NCI-H524 treated with DMSO at 0.1 percent for 48 hours (cell line): Measurements from ENCODE around the gene CIROP.

Experiments used
- DNase-seq: peaks from one replicate; lab custom pipeline; 2025; lab: John Stamatoyannopoulos, UW

The CIROP gene, protein sequence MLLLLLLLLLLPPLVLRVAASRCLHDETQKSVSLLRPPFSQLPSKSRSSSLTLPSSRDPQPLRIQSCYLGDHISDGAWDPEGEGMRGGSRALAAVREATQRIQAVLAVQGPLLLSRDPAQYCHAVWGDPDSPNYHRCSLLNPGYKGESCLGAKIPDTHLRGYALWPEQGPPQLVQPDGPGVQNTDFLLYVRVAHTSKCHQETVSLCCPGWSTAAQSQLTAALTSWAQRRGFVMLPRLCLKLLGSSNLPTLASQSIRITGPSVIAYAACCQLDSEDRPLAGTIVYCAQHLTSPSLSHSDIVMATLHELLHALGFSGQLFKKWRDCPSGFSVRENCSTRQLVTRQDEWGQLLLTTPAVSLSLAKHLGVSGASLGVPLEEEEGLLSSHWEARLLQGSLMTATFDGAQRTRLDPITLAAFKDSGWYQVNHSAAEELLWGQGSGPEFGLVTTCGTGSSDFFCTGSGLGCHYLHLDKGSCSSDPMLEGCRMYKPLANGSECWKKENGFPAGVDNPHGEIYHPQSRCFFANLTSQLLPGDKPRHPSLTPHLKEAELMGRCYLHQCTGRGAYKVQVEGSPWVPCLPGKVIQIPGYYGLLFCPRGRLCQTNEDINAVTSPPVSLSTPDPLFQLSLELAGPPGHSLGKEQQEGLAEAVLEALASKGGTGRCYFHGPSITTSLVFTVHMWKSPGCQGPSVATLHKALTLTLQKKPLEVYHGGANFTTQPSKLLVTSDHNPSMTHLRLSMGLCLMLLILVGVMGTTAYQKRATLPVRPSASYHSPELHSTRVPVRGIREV

DNA sequence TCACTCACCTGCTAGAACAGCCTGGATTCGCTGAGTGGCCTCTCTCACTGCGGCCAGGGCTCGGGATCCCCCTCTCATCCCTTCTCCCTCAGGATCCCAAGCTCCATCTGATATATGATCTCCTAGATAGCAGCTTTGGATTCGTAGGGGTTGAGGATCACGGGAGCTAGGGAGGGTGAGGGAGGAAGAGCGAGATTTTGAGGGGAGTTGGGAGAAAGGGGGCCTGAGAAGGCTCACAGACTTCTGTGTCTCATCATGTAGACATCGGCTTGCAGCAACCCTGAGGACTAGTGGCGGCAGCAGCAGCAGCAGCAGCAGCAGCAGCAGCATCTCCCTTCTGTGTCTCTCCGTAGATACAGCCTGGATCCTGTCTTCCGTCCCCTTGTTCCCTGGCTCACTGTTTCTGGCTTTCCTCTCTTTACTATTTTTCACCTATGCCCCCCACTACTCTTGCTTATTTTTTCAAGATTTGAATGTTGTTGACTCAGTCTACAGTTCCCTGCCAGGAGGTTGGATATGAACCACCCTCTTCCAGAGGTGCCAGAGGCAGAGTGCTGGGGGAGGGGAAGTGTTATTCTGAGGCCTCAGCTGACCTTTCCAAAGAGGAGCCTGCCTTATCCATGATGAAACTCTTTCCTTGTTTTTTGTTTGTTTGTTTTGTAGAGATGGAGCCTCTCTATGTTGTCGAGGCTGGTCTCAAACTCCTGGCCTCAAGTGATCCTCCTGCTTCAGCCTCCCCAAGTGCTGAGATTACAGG lies at the start of gene CIROP:
Gene CIROP (minus strand): TSS at position 399 of the 757 bp plus-strand sequence. CDS start 69 bp downstream, at position 330.
- DNase-seq, result no peak

DNA sequence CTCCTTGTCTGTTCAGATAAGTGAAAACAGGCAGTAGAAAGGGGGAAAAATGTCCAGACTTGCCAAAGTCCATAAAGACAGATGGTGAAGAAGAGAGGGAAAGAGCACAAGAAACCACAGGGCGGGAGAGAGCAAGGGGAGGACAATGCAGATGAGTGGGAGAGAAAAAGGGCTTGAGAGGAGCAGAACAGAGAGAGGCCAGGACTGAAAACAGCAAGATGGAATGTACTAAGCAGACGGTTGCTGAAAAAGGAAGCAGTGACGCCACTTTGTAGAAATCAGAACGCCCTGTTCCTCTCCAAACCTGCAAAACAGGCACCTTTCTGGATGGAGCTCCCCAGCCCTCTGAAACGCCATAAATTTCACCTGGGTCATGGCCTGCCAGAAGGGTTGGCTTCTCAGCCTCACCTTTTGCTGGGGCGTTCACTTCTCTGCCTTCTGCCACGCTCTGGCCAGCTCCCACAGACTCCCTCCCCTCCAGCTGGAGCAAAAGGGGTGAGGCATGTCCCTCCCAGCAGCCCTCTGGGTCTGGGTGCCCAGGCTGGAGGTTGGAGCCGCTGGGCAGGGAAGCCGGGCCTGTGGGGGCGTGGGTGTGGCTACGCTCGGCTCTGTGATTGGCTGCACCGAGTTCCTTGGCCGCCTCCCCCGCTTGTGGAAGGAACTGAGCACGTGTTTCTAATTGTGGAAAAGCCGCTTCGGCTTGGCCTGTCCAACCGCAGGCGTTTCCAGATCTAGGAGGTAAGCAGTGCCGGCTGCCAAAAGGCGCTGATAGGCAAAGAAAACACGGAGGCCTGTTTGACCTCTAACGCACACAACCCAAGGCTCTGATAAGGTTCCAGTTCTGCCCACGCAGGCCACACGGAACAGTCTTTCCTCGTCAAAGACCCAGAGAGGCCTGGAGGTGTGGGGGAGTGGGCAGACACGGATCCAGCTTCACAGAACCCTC lies 49.3 kb upstream of the CIROP start:
- DNase-seq, result no peak

DNA sequence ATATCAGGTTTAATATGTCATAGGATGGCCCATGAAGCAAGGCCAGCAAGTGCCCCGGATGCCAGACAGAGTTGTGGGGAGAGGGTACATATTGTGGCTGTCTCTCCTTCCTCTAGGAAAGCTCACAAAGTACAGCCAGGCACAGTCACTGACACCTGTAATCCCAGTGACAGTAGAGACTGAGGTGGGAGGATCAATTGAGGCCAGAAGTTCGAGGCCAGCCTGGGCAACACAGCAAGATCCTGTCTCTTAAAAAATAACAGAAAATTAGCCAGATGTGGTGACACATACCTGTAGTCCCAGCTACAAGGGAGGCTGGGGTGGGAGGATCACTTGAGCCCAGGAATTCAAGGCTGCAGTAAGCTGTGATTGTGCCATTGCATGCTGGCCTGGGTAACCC lies 46.6 kb upstream of the CIROP start:
- DNase-seq, result no peak

- DNase-seq, result no peak
Measured at GRCh38 chr14:23149745-23150144, 45.0 kb upstream of the CIROP start.

DNA sequence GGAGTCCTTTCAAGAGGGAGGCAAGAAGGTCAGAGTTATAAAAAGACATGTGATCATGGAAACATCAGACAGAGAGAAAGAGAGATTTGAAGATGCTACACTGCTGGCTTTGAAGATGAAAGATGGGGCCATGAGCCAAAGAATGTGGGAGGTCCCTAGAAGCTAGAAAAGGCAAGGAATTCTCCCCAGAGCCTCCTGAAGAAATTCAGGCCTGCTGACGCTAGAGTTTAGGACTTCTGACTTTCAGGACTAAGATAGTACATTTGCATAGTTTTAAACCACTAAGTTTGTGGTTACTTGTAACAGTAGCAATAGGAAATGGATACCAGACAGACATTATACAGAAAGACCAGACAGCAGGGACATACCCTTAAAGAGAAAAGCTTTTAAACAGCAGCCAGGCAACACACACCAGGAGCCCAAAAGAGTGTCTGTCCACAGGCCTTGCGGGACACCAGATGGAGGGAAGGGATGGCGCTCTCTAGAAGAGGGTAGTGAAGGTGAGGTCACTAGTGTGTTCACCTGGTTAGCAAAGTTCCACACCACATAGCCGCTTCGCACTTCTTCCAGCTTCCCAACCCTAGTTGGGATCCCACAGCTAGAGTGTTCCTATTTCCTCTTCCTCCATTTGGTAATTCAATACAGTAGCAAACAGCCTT lies 43.9 kb upstream of the CIROP start:
- no peak for DNase-seq

DNA sequence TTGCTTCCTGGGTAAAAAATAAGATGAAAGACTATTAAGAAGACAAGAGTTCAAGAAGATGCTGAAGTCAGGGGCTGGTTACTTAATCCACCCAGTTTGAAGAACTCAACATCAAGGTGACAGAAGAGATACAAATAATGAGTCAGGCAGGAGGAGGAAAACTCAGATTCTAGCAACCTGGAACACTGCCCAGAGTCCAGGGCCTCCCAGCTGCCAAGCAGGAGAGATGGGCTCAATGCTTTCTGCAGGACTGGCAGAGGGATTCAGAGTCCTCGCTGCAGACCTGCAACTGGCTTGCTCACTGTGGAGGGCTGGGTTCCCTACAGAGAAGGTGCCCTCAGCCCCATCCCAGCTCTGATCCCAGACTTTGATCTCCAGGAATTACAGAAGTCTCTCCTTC lies 42.9 kb upstream of the CIROP start:
- DNase-seq, result no peak

DNA sequence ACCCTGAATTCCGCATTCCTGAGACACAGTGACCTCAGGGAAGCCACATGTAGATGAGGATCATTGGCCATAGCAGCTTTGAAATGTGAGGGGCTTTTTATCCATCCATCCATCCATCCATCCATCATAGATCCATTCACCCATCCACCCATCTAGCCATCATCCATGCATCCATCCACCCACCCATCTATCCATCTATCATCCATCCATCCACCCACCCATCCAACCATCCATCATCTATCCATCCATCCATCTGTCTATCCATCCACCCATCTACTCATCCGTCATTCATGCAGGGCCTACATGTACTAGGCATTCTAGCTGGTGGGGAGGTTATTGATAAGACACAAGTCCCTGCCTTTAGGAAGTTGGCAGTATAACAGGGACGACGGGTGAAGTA lies 42.2 kb upstream of the CIROP start:
- DNase-seq, result no peak

DNA sequence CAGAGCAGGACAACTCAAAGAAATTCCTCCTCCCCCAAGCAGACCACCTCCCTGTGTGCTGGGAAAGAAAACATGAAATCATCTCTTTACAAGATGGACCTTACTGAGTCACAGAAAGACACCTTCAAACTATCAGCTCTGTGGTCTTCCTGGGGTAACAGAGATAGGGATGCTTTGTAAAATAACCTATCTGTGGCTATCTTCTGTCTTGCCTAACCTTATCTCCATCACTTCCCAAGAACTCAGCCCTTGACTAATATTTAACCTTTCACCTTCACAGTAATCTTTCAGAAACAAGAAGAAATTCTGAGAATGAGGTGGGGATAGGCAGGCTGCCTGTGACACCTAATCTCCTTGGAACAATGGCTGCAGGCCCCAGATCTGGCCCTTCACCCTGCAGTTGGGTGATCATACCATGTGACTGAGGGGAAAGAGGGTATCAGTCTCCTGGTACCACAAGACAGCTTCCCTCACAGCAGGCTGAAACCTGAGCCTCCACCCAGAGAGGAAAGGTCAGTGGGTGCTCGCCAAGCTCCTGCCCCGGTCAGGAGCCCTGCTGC lies 41.6 kb upstream of the CIROP start:
- DNase-seq, result no peak

GRCh38 chr14:23145794-23146350 lies 41.1 kb upstream of the CIROP start:
- DNase-seq, result no peak

DNA sequence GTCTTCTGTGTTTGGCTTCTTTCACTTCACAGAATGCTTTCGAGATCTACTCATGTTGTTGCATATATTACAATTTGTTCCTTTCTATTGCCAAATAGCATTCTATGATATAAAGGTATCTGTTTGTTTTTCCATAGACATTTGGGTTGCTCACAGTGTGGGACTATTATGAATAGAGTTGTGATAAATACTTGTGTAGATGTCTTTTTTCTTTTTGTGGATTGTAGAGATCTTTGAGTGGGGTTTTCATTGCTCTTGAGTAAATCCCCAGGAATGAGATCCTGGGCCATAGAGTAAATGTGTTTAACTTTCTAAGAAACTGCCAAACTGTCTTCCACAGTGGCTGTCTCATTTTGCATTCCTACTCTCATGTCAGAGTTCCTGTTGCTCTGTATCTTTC lies 39.1 kb upstream of the CIROP start:
- no peak for DNase-seq

DNA sequence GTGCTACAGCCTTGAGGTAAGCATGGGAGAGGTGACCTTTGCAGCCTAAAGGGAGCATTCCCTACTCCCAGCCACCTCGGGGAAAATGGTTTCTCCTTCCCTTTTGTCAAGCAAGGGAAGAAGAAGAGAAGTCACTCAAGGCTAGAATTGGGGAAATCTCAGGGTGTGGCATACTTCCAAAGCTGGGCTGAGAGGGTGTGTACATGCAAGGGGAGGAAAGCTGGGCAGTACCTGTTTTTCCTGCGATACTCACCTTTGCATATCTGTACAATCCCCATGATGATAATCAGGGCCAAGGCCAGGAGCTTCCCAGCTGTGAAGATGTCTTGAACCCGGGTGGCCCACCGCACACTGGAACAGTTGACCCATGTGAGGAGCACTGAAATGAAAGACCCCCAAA lies 38.0 kb upstream of the CIROP start:
- DNase-seq, result no peak

DNA sequence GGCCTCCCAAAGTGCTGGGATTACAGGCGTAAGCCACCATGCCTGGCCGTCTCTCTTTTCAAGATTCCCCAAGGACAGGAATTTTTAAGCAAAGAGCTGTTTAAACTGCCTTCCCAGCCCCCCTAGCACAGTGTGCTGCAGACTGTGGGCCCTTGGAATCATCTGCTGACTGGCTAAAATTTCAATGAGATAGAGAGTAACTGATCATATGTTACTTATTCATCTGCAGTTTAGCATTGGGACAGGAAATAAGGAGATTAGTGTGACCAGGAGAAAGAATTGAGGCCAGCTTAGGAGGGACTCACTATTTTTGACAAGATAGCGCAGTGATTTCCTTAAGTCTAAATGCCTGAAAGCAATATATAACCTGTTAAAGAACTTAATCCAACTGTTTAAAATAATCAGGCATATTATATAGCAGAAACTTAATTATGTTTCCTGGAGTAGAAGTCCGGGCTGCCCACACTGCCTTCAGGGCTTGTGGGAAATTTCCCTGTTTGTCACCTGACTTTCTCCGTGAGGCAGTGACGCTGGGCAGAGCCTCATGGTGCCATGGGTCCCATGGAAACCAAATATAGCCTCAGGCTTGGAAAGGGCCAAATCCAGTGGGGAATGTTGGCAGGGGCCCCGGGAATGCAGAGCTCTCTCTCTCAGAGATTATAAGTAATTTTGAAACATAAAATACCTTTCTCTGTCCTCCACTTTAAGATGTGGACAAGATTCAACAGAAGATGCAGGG lies 37.1 kb upstream of the CIROP start:
- no peak for DNase-seq

DNA sequence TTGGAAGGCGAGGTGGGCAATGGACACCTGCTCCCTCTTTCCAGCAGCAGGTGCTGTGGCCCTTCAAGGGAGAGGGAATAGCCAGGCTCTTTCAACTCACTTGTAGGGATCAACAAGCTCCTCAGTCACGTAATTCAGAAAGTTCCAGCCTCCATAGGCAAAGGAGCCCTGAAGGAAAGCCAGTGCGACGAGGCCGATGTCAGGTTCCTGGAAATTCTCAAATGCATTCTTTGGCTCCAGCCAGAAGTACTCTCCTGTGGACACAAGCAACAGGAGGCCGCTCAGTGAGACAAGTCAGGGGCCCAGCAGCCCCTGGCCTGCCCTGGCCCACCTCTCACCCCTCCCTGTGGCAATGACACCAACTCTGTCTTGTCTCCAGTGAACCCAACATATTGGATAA lies 35.6 kb upstream of the CIROP start:
- DNase-seq, result no peak

DNA sequence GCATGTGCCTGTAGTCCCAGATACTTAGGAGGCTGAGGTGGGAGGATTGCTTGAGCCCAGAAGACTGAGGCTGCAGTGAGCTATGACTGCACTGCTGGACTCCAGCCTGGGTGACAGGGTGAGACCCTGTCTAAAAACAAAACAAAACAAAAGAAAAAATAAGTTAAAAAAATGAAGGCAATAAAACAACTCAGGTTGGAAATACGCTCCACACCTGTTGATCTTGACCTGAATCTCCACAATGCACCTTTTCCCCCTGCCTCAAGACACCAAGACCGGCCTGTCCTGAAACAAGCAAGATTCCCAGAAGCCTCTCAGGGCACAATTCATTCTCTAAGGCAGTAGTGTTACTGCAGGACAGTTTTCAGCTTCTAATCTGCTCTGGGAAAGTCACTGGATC lies 35.1 kb upstream of the CIROP start:
- DNase-seq, result no peak

DNA sequence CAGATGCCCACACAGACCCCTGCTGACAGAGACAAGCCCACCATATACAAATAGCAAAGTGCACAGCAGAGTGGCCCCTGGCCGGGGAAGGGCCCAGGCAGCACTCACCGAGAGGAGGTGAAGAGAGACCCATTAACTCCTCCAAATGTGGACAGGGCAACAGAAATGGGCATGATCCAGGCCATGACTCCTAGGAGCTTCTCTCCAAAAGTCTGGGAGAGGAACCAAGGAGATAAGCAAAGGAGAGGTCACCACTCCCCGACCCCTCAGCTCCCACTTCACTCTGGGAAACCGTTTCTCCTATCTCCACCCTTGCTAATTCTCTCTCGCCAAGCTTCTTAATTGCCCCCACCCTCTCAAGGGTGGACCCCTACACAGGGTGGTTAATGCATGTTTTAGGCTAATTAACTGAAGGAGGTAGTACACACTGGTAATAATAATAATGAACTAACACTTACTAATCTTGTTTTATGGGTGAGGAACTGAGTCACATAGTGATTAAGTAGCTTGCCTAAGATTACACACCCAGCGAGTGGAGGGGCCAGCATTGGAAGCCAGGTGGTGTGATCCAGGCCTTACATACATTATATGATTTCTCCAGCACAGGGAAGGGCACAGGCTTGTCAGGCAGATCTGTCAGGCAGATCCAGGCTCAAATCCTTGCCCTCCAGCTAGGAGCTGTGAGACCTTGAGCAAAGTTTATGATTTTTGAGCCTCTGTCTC lies 33.2 kb upstream of the CIROP start:
- no peak for DNase-seq

GRCh38 chr14:23137192-23137812 lies 32.5 kb upstream of the CIROP start:
- DNase-seq, result no peak

- no peak for DNase-seq
Measured at GRCh38 chr14:23136566-23137133, 31.9 kb upstream of the CIROP start.

DNA sequence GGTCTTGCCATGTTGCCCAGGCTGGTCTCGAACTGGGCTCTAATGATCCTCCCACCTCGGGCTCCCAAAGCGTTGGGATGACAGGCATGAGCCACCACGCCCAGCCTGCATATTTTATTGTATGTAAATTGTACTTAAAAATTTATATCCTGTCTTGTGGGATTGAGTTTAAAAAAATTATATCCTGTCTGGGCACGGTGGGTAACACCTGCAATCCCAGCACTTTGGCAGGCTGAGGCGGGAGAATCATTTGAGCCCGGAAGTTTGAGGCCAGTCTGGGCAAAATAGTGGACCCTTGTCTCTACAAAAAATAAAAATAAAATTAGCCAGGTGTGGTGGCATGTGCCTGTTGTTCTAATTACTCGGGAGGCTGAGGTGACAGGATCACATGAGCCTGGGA lies 28.2 kb upstream of the CIROP start:
- no peak for DNase-seq
